Caco-2 (cell line): ENCODE measurements around the gene DMXL2. TPM values are rescaled to one million over a fixed set of nuclear protein-coding genes. Genes with fewer than 3 reads are reported as not detected.

ENCODE experiments used
- BruUV-seq: library from RNA; stranded (reverse); fragments of 400-500 nt; replicated peaks from 2 replicates; lab custom pipeline; 2021; lab: Mats Ljungman, UMichigan
- CTCF ChIA-PET: fragments of 300-600 bp; sonication (Branson Sonifier 250); formaldehyde crosslinking; loops from one replicate; lab custom pipeline; 2022; ENCODE audit warnings: antibody characterized with exemption; lab: Charles Lee
- POLR2A ChIA-PET: fragments of 300-600 bp; sonication (Branson Sonifier 250); formaldehyde crosslinking; loops from one replicate; lab custom pipeline; 2022; ENCODE audit warnings: antibody characterized with exemption; lab: Charles Lee
- DNase-seq, 2 experiments: peaks; one replicate each; pipeline versions ENCODE4 v3.0.0 to v3.0.0-alpha.2; 2020 to 2022
- H3K27me3 ChIP-seq: replicated peaks from 2 replicates; pipeline ENCODE4 v1.6.0; 2011; ENCODE audit warnings: low read length; ENCODE audit not compliant: control insufficient read depth, insufficient read depth
- H3K36me3 ChIP-seq: 2 replicates; pipeline ENCODE4 v1.5.1; 2011; ENCODE audit warnings: low read length; ENCODE audit not compliant: control insufficient read depth, insufficient read depth
- H3K4me1 ChIP-seq: fragments of 250-450 bp; sonication (Bioruptor Pico); 2 replicates; pipeline ENCODE4 v1.5.1; 2020; ENCODE audit warnings: mild to moderate bottlenecking
- H3K4me3 ChIP-seq: 2 replicates; pipeline ENCODE4 v1.5.1; 2011; ENCODE audit warnings: low read depth, mild to moderate bottlenecking, control low read depth, low read length
- H3K9me3 ChIP-seq: fragments of 250-450 bp; sonication (Bioruptor Pico); 2 replicates; pipeline ENCODE4 v1.5.1; 2020; ENCODE audit warnings: mild to moderate bottlenecking, moderate library complexity
- H3K27ac Mint-ChIP-seq: one replicate; pipeline ENCODE4 v1.8.0; 2022; ENCODE audit warnings: mixed read lengths; ENCODE audit not compliant: unreplicated experiment
- H3K27me3 Mint-ChIP-seq: one replicate; pipeline ENCODE4 v1.8.0; 2022; ENCODE audit warnings: mixed read lengths; ENCODE audit not compliant: insufficient read depth, unreplicated experiment
- H3K36me3 Mint-ChIP-seq: one replicate; pipeline ENCODE4 v1.8.0; 2022; ENCODE audit warnings: mild to moderate bottlenecking, mixed read lengths; ENCODE audit not compliant: insufficient read depth, unreplicated experiment
- H3K4me1 Mint-ChIP-seq: one replicate; pipeline ENCODE4 v1.8.0; 2022; ENCODE audit warnings: low read depth, mixed read lengths; ENCODE audit not compliant: unreplicated experiment
- H3K4me3 Mint-ChIP-seq: one replicate; pipeline ENCODE4 v1.8.0; 2022; ENCODE audit warnings: mild to moderate bottlenecking, moderate library complexity, mixed read lengths; ENCODE audit not compliant: unreplicated experiment
- H3K9me3 Mint-ChIP-seq: one replicate; pipeline ENCODE4 v1.8.0; 2022; ENCODE audit warnings: mixed read lengths; ENCODE audit not compliant: unreplicated experiment
- intact Hi-C: fragments of 100-400 bp; cut with micrococcal nuclease; formaldehyde crosslinking; loops from one replicate; pipeline ENCODE4 v1.10.0; 2022; ENCODE audit not compliant: unreplicated experiment
- total RNA-seq: library from RNA; stranded (reverse); gene quantifications from 2 replicates; pipeline ENCODE4 v1.2.3, GENCODE V29; 2022
- TF ChIP-seq, protein P1 (sequence below), 2 experiments: fragments of 200-600 bp in 1 of 2; IDR thresholded peaks; 1 replicate in 1 of 2; 2 replicates in 1 of 2; pipeline versions ENCODE4 v1.5.1 to v1.8.0; 2011 to 2022; ENCODE audit warnings: antibody characterized with exemption in 1 of 2, control low read depth in 1 of 2, inconsistent platforms in 1 of 2, low read depth in 1 of 2, low read length in 1 of 2, mild to moderate bottlenecking in 1 of 2, moderate library complexity in 1 of 2; ENCODE audit not compliant: insufficient read depth in 1 of 2, severe bottlenecking in 1 of 2, unreplicated experiment in 1 of 2

DMXL2 gene
- total RNA-seq, 1 experiment from 2014 or later = 7.5 TPM

DNA sequence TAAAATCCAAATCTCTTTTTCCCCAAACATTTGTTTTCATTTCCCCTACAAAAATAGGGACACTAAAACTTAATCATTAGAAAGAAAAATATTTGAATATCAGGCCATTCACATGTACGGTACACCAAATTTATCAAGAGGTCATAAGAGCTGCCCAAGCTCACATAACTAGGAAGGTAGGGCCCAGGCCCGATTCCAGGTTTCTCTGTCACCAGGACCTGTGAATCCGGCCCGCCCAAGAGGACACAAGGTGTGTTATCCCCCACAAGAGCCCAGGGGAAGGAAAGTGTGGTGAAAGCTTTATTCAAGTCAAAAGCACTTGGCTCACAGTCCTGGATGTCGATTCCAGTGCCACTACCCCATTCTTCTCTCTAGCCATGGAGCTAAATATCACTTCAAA, 130.6 kb downstream of the DMXL2 start:
- CTCF ChIA-PET = no interaction called here
- intact Hi-C loops = loop anchor here (10.0 kb wide), 1 partner anchor 327 kb away; no protein-coding TSS in a partner anchor
- TF ChIP-seq, protein P1, sequence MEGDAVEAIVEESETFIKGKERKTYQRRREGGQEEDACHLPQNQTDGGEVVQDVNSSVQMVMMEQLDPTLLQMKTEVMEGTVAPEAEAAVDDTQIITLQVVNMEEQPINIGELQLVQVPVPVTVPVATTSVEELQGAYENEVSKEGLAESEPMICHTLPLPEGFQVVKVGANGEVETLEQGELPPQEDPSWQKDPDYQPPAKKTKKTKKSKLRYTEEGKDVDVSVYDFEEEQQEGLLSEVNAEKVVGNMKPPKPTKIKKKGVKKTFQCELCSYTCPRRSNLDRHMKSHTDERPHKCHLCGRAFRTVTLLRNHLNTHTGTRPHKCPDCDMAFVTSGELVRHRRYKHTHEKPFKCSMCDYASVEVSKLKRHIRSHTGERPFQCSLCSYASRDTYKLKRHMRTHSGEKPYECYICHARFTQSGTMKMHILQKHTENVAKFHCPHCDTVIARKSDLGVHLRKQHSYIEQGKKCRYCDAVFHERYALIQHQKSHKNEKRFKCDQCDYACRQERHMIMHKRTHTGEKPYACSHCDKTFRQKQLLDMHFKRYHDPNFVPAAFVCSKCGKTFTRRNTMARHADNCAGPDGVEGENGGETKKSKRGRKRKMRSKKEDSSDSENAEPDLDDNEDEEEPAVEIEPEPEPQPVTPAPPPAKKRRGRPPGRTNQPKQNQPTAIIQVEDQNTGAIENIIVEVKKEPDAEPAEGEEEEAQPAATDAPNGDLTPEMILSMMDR (IDR thresholded peaks at IDR 0.05; ENCODE audit: insufficient read depth in 1 of 2, low read depth in 1 of 2, low read length in 1 of 2, severe bottlenecking in 1 of 2, unreplicated experiment in 1 of 2) = no peak
- Histone ChIP-seq H3K36me3 (no peaks in the 10 kb centered on the region), H3K4me3 (no peak overlapping the region), H3K4me1 (0 out of 2 replicates have a peak, but pooled peaks cover 2% of the 10 kb centered on the region), H3K9me3 (no peaks in the 10 kb centered on the region), H3K27me3 (no peaks in the 10 kb centered on the region)
- no TSS peak for BruUV-seq
- no peak for DNase-seq
- POLR2A ChIA-PET = no interaction called here
- Mint-ChIP-seq H3K36me3 (no peaks in the 10 kb centered on the region), H3K4me1 (no peaks in the 10 kb centered on the region), H3K9me3 (no peaks in the 10 kb centered on the region), H3K27me3 (no peaks in the 10 kb centered on the region), H3K27ac (no peak overlapping the region), H3K4me3 (no peak overlapping the region)

DNA sequence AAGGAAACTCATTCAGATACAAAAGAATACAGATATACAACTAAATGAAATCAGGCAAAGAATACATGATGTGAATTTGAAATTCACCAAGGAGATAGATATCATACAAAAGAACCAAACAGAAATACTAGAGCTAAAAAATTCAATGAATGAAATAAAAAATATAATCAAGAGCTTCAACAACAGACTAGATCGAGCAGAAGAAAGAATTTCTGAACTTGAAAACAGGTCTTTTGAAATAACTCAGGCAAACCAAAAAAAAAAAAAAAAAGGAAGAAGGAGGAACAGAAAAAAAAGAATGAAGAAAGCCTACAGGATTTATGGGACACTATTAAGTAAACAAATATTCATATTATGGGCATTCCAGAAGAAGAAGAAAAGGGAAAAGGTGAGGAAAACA, 137.8 kb downstream of the DMXL2 start:
- TF ChIP-seq, protein P1 (IDR thresholded peaks at IDR 0.05; ENCODE audit: insufficient read depth in 1 of 2, low read depth in 1 of 2, low read length in 1 of 2, severe bottlenecking in 1 of 2, unreplicated experiment in 1 of 2) = no peak
- Histone ChIP-seq H3K27me3 (no peaks in the 10 kb centered on the region), H3K36me3 (no peaks in the 10 kb centered on the region), H3K4me3 (no peak overlapping the region), H3K9me3 (peaks cover 11% of the 10 kb centered on the region), H3K4me1 (no peaks in the 10 kb centered on the region)
- peaks cover 14% of the 10 kb centered on the region for H3K9me3 Mint-ChIP-seq
- no peaks in the 10 kb centered on the region for H3K27me3 Mint-ChIP-seq
- DNase-seq = no peak
- H3K4me1 Mint-ChIP-seq = no peaks in the 10 kb centered on the region
- no peak overlapping the region for H3K4me3 Mint-ChIP-seq
- no peak overlapping the region for H3K27ac Mint-ChIP-seq
- BruUV-seq = no TSS peak
- POLR2A ChIA-PET = no interaction called here
- CTCF ChIA-PET = interaction anchor here (0.6 kb wide), 1 partner anchor 198 kb away, joined by 3 read pairs; no protein-coding TSS in a partner anchor
- intact Hi-C loops = no loop called here
- no peaks in the 10 kb centered on the region for H3K36me3 Mint-ChIP-seq

DNA sequence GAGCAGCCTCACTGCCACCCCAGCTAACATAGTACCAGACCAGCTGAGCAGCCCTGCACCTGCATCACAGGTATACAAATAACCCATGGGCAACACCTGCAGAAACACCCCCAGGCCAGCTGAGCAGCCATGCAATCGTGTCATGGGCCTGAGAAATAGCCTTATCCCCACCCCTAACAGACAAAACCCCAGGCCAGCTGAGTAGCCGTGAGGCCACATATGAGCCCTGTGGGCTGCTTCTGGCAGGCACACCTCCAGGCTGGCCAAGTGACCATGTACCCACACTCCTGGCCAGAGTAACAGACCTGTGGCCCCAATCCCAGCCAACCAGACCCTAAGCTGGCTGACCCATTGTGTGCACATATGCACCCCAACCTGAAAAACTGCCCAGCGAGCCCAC, 138.6 kb downstream of the DMXL2 start:
- Mint-ChIP-seq H3K4me3 (no peak overlapping the region), H3K27ac (no peak overlapping the region), H3K9me3 (peaks cover 14% of the 10 kb centered on the region), H3K27me3 (no peaks in the 10 kb centered on the region), H3K36me3 (no peaks in the 10 kb centered on the region), H3K4me1 (no peaks in the 10 kb centered on the region)
- H3K4me3 ChIP-seq = no peak overlapping the region
- H3K4me1 ChIP-seq = no peaks in the 10 kb centered on the region
- no peak for DNase-seq
- intact Hi-C loops = no loop called here
- no peaks in the 10 kb centered on the region for H3K36me3 ChIP-seq
- ChIA-PET CTCF (no interaction called here), POLR2A (no interaction called here)
- H3K9me3 ChIP-seq = peaks cover 11% of the 10 kb centered on the region
- TF ChIP-seq, protein P1 (IDR thresholded peaks at IDR 0.05; ENCODE audit: insufficient read depth in 1 of 2, low read depth in 1 of 2, low read length in 1 of 2, severe bottlenecking in 1 of 2, unreplicated experiment in 1 of 2) = no peak
- no peaks in the 10 kb centered on the region for H3K27me3 ChIP-seq
- BruUV-seq = no TSS peak
